HEK293T (cell line): ENCODE results near the gene CERK.

ENCODE experiments used
- L3MBTL2 ChIP-seq: fragments of 450-650 bp; conservative IDR thresholded peaks from 2 replicates; pipeline ENCODE4 v1.6.1; 2016; ENCODE audit warnings: mild to moderate bottlenecking
- SP1 ChIP-seq: fragments of 450-650 bp; IDR thresholded peaks from 2 replicates; pipeline ENCODE4 v1.6.1; 2017
- TARDBP ChIP-seq: fragments of 450-650 bp; IDR thresholded peaks from 2 replicates; pipeline ENCODE4 v1.6.1; 2016

DNA sequence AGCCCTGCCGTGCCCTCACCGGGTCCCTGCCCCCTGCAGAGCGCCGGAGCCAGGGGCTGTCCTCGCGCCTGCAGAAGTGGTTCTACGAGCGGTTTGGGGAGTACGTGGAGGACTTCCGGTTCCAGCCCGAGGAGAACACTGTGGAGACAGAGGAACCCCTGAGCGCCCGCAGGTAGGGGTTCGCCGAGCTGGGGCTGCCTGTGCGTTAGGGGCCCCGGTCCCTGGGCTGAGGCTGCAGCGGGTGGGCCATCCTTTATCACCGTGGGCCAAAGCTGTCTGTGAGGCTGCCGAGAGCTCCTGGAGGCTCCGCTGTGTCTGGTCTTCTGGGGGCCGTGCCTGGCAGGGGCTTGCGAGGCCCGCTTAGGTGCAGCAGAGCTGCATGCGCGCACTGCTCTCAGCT lies 75.1 kb downstream of the CERK start:
- TF ChIP-seq SP1 (no peak), TARDBP (no peak), L3MBTL2 (no peak)
